ENCODE measurements around the gene ITK.

ITK gene

DNA sequence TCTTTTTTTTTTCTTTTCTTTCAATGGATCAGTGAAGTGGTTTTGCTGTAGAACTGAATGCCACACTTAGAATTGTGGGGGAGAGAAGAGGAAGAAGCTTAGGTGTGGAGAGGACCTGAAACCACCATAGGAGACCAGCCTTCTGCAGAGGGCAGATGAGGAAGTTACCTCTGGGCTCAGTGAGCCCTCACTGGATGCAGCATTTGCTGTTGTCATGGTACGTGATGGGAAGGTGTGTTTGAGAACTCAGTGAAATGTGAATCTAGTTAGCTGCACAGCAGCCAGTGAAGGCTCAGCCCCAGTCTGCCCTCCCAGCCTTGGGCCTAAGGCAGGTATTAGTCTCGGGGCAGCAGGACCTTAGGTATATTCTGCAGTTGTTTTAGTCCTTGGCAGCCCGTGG, 102.8 kb downstream of the ITK start:
- peak in 1 of 5 experiments; percentile 50 for DNase-seq

DNA sequence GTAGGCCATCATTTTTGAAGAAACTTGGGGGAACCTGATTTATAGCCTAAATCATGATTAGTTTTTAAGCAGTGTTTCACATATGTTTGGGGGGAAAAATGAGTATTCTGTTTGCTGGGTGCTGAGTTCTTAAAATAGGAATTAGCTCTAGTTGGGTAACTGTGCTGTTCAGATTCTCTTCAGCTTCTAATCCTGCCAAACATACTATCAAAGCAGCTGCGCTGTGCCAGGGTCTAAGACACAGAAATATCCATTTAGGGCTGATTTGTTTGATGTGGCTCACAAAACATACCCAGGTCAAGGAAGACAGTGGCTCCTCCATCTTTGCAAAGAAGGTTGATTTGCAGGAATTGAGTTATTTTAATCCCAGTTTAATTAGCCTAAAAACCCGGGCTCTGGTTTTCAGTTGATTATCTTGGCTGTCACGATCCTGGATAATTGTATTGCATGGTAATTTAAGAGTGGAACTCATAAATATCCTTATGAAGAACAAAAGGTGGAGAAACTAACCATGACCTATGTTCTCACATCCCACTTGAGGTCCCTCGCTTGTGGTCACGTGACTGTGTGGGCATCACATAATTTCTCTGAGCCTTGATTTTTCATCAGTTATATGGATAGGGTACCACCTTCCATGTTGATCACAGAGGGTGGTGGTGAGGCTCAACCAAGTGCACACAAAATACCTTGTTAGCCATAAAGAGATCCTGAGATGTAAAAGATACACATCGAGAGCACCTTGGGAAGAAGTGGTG, 104.0 kb downstream of the ITK start:
- no peak for DNase-seq

DNA sequence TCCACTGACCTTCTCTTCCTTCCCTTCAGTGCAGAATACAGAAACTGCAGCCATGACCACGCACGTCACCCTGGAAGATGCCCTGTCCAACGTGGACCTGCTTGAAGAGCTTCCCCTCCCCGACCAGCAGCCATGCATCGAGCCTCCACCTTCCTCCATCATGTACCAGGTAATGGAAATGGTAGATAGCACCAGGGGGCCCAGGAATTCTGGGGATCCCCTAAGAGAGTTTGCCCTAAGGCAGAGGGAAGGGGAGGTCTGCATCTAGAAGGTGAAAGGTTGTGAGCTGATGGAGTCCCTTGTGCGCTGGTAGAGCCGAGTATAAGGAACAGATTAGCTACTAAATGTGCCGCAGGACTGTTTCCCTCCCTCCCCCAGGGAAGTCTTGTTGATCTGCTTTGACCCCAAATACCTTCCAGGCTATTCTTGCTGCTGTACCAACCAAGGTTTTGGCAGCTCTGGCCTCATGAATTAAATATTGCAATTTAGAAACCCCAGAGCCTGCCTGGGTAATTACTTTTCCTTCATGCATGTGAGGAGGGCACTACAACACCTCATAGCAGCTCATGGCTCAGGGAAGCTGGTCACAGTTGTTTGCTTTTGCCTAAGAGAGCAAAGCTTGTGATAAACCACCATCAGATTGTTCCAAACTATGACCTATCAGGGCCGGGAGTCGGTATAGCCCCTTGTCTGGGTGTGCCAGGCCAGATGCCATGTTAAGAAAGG, 104.8 kb downstream of the ITK start:
- DNase-seq: no peak

DNA sequence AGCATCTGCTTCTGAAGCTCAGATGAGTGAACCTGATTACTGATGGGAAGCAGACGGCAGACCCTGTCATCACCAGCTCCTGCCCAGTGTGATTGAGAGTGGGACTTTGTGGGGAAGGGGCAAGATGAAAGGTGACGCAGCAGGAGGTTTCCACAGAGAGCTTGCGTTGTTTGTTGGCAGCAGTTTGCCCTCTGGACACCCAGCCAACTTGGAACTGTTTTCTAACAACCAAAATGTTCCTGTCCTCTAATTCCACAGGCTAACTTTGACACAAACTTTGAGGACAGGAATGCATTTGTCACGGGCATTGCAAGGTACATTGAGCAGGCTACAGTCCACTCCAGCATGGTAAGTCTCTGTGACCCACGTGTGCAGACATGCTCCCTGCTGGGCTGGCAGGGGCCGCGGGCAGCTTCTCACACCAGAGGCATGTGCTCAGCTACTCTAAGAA, 106.1 kb downstream of the ITK start:
- no peak for DNase-seq

DNA sequence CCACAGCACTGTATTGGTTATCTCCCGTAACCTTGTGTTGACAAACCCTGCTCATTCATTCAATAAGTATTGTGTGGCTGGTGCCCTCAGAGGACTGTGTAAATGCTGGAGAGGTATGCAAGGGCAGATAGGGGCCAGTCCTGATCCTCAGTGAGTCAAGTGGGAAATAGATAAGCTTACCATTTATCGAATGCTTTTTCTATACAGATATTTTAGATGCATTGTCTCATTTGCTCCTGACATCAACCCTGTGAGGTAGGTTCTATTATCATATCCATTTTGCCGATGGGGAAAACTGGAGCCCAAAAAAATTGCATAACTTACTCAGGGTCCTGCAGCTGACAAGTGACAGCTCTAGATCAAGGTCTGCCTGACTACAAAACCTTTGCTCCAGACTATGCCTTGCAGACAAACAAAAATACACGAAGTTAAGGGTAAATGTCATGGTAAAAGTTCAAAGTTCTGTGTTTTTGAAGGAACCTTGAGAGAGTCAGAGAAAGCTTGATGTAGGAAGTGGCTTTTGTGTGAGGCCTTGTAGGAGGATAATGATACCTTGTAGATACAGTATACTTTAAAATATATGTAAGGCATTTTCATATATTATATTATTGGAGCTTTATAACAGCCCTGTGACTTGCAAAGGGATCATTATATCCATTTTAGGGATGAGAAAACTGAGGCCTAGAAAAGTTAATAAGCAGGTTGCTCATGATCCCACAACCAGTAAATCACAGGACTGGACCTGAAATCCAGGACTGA, 107.9 kb downstream of the ITK start:
- no peak for DNase-seq

DNA sequence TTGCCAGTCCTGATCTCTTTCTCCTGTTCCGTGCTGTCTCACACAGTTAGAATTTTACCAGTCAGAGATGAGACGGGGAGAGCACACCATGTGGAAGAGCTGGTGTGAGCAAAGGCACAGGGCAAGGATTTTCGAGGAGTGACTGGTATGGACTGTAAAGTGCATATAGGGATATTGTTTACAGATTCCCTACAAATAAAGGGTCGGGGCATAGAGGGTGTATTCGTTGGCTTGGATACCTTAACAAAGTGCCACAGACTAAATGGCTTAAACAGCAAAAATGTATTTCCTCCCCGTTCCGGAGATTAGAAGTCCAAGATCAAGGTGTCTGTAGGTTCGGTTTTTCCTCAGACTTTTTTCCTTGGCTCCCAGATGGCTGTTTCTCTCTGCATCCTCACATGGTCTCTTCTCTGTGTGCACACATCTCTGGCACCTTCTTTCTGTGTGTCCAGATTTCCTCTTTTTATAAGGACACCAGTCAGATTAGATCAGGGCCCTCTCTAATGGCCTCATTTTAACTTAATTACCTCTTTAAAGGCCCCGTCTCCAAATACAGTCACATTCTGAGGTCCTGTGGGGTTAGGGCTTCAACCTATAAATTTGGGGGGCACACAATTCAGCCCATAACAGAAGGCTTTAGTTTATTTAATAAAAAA, 108.7 kb downstream of the ITK start:
- DNase-seq: no peak

DNA sequence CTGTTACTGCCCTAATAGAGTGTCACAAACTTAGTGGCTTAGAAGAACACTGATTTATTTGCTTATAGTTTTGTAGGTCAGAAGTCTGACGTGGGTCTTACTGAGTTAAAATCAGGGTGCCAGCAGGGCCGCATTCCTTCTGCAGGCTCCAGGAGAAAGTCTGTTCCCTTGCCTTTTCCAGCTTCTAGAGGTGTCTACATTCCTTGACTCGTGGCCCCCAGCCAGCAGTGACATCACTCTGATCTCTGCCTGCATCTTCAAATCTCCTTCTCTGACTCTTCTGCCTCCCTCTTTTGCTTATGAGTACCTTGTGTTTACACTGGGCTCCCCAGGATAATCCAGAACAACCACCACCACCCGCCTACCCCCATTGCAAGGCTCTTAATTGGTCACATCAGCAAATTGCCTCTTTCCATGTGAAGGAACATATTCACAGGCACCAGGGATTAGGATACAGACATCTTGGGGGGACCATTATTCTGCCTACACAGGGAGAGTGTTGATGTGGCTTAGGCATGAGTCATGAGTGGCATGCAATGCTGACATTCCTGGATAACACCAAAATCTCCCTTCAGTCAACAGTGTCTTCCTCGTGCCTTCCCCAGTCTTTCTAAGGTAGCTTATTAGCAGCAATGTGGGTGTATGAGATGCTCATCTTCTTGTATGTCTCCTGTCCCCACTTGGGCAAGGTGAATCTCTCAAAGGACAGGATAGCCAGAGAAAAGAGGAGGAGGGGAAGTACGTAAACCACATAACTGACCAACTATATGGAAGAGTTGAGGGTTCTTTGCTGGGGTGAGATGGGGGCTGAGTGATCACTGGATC, 109.7 kb downstream of the ITK start:
- no peak for DNase-seq

DNA sequence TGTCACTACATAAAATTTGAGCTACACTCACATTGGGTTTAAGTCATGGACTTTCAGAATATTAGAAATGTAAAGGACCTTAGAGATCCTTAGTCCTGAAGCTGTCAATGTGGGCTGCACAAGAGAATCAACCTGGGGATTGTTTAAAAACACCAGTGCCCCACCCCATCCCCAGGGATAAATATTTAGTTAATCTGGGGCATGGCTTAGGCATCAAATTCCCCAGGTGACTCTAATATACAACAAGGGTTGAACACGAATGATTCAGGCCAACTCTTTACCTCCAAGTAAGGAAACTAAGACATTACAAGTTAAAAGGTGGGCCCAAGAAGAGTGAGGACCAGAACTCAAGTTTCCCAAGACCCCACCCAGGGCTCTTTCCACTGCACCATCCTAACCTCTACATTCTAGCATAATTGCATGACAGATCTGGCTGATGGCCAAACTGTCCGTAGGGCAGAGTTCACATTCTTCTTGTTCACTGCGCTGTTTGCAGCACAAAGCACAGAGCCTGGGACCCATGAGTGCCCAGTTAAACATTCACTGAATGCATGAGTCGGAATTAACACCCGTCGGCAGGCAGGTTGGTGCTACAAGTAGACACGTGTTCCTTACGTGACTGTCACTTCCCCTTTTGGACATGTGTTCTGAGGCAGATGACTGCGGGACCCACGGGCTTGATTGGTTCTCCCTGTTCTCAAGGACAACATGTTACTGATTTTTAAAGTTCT, 110.5 kb downstream of the ITK start:
- no peak for DNase-seq

DNA sequence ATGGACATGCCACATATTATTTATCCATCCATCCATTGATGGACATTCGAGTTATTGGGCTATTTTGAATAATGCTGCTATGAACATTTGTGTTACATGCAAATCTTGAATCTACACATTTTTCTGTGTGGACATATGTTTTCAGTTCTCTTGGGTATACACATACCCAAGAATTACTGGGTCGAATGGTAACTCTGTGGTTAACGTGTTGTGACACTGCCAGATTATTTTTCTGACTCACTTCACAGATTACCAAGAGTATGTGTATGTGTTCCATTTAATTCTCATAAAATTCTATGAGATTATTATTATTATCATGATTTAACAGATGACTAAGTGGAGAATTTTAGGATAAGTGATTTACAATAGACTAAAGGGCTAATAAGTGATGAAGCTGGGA, 112.0 kb downstream of the ITK start:
- no peak for DNase-seq

DNA sequence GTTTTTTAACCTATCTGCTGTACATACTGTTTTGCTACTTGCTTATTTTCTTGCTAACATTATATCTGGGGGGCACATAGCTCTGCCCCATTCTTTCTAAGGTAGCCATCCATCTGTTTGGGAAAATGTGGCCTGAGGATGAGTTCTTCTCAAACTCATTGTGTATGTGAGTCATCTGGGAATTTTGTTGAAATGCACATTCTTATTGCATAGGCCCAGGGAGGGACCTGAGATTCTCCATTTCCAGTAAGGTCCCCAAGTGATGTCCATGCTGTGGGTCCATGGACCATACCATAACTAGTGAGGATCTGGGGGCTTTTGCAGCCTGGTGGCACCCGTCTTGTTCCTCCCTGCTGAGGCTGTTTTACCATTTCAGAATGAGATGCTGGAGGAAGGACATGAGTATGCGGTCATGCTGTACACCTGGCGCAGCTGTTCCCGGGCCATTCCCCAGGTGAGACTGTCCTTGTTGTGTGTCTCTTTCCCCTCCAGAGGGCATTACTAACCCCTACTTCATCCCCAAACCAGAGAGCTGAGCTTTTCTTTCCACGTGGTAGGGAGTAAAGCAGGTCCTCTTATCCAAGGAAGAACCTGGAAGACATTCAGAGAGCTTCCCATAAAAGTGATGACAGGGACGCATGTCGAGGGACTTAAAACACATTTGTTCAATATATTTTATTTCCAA, 113.9 kb downstream of the ITK start:
- DNase-seq: no peak

DNA sequence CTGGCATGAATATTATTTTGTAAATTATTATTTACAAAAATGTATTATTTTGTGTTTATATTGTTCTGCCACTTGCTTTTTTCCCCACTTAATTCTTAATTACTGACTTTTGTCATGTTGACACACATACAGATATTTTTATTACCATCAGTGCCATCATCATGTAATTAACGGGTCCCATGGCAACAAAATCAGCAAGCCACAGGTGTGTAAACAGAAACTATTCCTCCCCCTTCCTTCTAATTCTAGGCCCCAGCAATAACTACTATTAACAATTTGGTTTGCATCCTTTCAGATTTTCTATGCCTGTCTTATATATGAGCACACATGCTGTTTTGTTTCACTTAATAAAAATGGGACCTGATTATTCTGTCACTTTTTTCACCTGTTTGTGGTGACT, 114.6 kb downstream of the ITK start:
- no peak for DNase-seq

DNA sequence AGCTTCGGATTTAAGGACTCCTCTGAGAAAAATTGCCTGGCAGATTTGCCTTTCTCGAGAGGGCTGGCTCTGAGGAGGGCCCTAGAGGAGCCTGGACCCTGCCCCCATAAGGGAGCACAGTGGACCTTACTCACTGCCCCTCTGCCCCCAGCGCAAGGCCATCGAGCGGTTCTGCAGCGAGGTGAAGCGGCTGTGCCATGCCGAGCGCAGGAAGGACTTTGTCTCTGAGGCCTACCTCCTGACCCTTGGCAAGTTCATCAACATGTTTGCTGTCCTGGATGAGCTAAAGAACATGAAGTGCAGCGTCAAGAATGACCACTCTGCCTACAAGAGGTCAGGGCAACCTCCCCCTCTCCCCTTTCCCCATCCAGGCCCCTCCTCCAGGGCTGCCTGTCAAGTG, 119.9 kb downstream of the ITK start:
- no peak for DNase-seq

DNA sequence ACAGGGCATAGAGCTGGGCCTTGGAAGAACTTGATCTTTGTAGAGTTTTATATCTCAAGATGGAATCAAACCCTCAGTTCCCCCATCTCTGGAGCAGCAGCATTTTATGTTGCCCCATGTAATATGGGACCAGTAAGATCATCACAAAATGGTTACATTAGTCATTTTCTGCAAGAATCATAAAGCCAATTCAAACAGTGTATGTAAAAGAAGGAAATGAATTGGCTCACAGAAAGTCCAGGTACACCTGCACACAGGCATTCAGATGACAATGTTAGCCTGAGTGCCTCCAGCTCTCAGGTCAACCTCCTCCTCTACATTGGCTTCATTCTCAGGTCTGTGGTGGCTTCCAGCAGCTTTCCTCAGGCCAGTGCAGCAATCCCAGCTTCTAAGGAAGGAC, 120.4 kb downstream of the ITK start:
- DNase-seq: no peak

DNA sequence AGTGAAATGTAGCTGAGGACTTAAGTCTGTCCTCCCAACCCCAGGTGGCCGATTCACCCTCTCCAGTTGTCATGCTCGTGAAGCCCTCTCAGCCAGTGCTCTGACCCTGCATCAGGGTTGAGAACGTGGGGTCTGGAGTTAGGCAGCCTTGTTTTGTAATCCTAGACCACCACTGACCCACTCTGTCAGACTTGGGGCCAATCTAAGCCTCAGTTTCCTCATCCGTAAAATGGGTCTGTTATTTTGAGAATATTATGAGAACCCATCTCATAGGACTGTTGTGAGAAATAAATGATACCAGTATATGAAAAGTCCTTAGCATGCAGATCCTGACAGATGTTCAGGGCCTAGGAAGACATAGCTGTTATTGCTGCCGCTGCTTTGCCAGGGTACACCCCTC, 122.4 kb downstream of the ITK start:
- no peak for DNase-seq

DNA sequence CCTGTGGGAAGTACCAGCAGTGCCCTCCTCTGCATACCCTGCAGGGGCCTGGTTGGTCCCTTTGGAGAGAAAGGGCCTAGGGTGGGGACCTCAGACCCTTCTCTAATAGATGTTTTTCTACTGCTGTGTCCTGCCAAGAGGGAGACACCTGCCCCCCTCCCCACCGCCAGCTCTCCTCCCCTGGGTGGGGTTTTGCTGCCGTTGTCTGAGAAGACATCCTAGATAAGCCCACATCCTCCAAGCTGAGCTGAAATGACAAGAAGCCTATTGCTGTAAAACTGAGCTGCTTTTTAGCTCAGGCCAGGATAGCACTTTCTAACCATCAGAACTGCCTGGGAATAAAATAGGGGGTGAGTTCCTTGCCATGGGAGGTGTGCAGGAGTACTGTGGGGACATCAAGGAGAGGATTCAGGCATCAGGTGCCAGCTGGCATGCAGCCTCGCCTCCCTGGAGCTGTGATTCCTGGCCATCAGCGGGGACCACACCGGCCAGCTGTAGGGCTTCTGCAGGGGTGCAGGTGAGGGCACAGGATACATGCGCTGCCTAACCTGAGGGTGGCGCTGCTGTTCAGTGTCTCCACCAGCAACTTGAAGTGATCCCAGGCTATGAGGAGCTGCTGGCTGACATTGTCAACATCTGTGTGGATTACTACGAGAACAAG, 123.2 kb downstream of the ITK start:
- peak in 4 of 5 experiments; percentile 18 to 84 (median 44) for DNase-seq
